22Rv1 (cell line): ENCODE measurements around the gene PPARG.

Source experiments
- H3K27ac ChIP-seq: fragments of 450-650 bp; 2 replicates; pipeline ENCODE4 v1.5.1; 2017
- CTCF ChIP-seq: fragments of 450-650 bp; IDR thresholded peaks from 2 replicates; pipeline ENCODE4 v1.5.1; 2017; ENCODE audit warnings: mild to moderate bottlenecking
- ZFX ChIP-seq: fragments of 450-650 bp; IDR thresholded peaks from 2 replicates; pipeline ENCODE4 v1.6.1; 2017; ENCODE audit warnings: antibody characterized with exemption, borderline replicate concordance

The PPARG gene

GRCh38 chr3:12370758-12371157 is 81.9 kb downstream of the PPARG start:
- no peak overlapping the region for H3K27ac ChIP-seq
- TF ChIP-seq CTCF, result no peak
- no peak for TF ChIP-seq ZFX

- H3K27ac ChIP-seq, result no peak overlapping the region
- TF ChIP-seq CTCF (no peak), ZFX (no peak)
Observed at GRCh38 chr3:12371525-12372140, 82.8 kb downstream of the PPARG start.

- no peak overlapping the region for H3K27ac ChIP-seq
Observed at GRCh38 chr3:12372741-12373280, 83.9 kb downstream of the PPARG start.

GRCh38 chr3:12375572-12375971 is 86.7 kb downstream of the PPARG start:
- H3K27ac ChIP-seq, result no peak overlapping the region

More at GRCh38 chr3:12372741-12373280, 83.9 kb downstream of the PPARG start:
- no peak for TF ChIP-seq CTCF
- TF ChIP-seq ZFX, result no peak

GRCh38 chr3:12379640-12380429 is 91.0 kb downstream of the PPARG start:
- no peak overlapping the region for H3K27ac ChIP-seq
- no peak for TF ChIP-seq ZFX

More at GRCh38 chr3:12375572-12375971, 86.7 kb downstream of the PPARG start:
- TF ChIP-seq CTCF (no peak), ZFX (no peak)

GRCh38 chr3:12380461-12380860 is 91.6 kb downstream of the PPARG start:
- TF ChIP-seq ZFX, result no peak
- no peak overlapping the region for H3K27ac ChIP-seq

GRCh38 chr3:12381199-12381598 is 92.3 kb downstream of the PPARG start:
- no peak for TF ChIP-seq CTCF
- no peak for TF ChIP-seq ZFX
- H3K27ac ChIP-seq, result no peak overlapping the region

GRCh38 chr3:12383218-12383617 is 94.3 kb downstream of the PPARG start:
- no peak for TF ChIP-seq CTCF
- no peak for TF ChIP-seq ZFX
- H3K27ac ChIP-seq, result no peak overlapping the region
